GM20431 (cell line): ENCODE results near the gene TMEM145.

Source experiments
- in situ Hi-C: fragments of 300-500 bp; cut with MseI, MboI; formaldehyde crosslinking; loops from one replicate; pipeline ENCODE4 v1.15.0; 2020; ENCODE audit warnings: low sequenced_read_pairs; ENCODE audit not compliant: unreplicated experiment

The TMEM145 gene

GRCh38 chr19:42287827-42288107 is 25.3 kb upstream of the TMEM145 start:
- in situ Hi-C loops, result no loop called here

- in situ Hi-C loops, result no loop called here
Observed at GRCh38 chr19:42288387-42288786, 24.7 kb upstream of the TMEM145 start.

GRCh38 chr19:42288881-42289555 is 24.1 kb upstream of the TMEM145 start:
- in situ Hi-C loops, result no loop called here

- in situ Hi-C loops, result no loop called here
Observed at GRCh38 chr19:42289556-42290041, 23.5 kb upstream of the TMEM145 start.

- in situ Hi-C loops, result no loop called here
Observed at GRCh38 chr19:42290136-42290522, 23.0 kb upstream of the TMEM145 start.

GRCh38 chr19:42290523-42291434 is 22.3 kb upstream of the TMEM145 start:
- in situ Hi-C loops, result no loop called here

- in situ Hi-C loops, result no loop called here
Observed at GRCh38 chr19:42291435-42291810, 21.7 kb upstream of the TMEM145 start.

GRCh38 chr19:42292042-42292960 is 20.8 kb upstream of the TMEM145 start:
- in situ Hi-C loops, result no loop called here

GRCh38 chr19:42292963-42293362 is 20.1 kb upstream of the TMEM145 start:
- in situ Hi-C loops, result no loop called here

GRCh38 chr19:42293540-42293939 is 19.6 kb upstream of the TMEM145 start:
- in situ Hi-C loops, result no loop called here

- in situ Hi-C loops, result no loop called here
Observed at GRCh38 chr19:42293948-42294347, 19.2 kb upstream of the TMEM145 start.

GRCh38 chr19:42294471-42295137 is 18.5 kb upstream of the TMEM145 start:
- in situ Hi-C loops, result no loop called here

GRCh38 chr19:42295342-42295741 is 17.8 kb upstream of the TMEM145 start:
- in situ Hi-C loops, result no loop called here

GRCh38 chr19:42295831-42296525 is 17.1 kb upstream of the TMEM145 start:
- in situ Hi-C loops, result no loop called here

- in situ Hi-C loops, result no loop called here
Observed at GRCh38 chr19:42297039-42297438, 16.1 kb upstream of the TMEM145 start.

- in situ Hi-C loops, result no loop called here
Observed at GRCh38 chr19:42301646-42302203, 11.4 kb upstream of the TMEM145 start, which contains the start of gene PRR19. TSS of gene PRR19 (plus strand) at chr19:42302132. CDS start at chr19:42309585, 7,453 bp downstream.

GRCh38 chr19:42303101-42303464 is 10.0 kb upstream of the TMEM145 start:
- in situ Hi-C loops, result no loop called here

GRCh38 chr19:42303876-42304275 is 9.2 kb upstream of the TMEM145 start:
- in situ Hi-C loops, result no loop called here

GRCh38 chr19:42306646-42307045 is 6.5 kb upstream of the TMEM145 start:
- in situ Hi-C loops, result no loop called here
